Islet of Langerhans (tissue), 1 donor: ENCODE data around the gene XKR3.
"Not testable (repeated sequence)": the region's sequence is repeated elsewhere in the genome, so short reads cannot be mapped to it uniquely, and the experiment has no call there.

ENCODE experiments used
- FAIRE-seq: peaks from one replicate; lab custom pipeline; 2011; peaks lifted over from hg19 to GRCh38; lab: Jason Lieb, UNC

XKR3 gene

DNA sequence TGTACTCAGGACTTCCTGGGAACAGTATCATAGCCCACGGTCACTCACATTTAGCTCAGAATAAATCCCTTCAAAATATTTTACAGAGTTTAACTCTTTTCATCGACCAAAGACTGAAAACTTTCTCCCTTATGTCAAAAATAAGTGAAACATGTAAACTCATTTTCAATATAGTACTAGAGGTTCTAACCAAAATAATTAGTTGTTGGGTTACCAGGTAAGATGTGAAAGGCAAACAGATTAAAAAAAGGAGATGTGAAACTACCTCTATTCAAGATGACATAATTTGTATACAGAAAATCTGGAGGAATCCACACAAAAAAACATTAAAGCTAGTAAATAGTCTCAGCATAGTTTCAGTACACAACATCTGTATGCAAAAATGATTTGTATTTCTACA lies 20.3 kb downstream of the XKR3 start:
- no peak for FAIRE-seq

DNA sequence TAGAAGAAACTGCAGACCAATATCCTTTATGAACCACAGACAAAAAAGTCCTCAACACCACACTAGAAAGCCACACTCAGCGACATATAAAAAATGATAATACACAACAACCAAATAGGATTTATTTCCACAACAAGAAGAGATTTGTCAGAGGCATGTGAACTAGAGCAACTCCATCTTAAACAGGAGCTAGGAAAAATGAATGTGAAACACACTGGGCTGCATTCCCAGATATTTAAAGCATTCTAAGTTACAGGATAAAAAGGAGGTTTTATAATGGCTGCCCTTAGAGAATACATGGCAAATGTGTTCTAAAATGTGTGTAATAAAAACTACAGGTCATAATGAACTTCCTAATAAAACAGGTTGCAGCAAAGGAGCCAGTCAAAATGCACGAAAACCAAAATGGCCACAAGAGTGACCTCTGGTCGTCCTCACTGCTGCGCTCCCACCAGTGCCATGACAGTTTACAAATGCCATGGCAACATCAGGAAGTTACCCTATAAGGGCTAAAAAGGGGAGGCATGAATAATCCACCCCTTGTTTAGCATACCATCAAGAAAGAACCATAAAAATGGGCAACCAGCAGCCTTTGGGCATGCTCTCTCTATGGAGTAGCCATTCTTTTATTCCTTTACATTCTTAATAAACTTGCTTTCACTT lies 21.8 kb downstream of the XKR3 start:
- no peak for FAIRE-seq

DNA sequence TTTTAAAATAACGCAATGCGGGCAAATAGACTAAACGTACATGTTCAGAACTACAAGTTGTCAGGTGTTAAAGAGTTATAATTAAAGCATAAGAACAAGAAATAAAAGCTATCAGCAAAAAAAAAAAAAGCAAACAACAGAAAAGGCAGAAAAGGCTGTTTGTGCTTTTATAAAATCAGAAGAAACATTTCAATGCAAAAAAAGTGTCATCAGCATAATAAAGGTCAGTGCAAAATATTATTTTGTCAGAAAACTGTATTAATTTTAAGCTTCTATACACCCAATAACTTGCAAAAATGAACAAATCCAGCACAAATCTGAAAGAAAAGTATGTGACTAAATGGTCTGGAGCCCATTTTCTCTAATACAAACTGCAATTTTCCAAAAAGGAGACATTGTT lies 23.6 kb downstream of the XKR3 start:
- no peak for FAIRE-seq

DNA sequence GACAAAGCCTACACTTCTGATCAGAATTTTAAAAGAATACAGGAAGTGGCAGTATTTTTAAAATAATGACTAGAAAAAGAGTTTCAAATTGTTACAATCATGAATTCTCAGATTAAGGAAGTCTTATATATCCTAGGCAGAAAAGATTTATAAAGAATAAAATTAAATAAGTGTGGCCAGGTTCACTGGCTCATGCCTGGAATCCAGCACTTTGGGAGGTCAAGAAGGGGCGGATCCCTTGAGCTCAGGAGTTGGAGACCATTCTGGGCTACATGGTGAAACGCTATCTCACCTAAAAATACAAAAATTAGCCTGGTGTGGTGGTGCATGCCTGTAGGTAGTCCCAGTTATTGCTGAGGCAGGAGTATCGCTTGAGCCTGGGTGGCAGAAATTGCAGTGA lies 24.1 kb downstream of the XKR3 start:
- FAIRE-seq: no peak

DNA sequence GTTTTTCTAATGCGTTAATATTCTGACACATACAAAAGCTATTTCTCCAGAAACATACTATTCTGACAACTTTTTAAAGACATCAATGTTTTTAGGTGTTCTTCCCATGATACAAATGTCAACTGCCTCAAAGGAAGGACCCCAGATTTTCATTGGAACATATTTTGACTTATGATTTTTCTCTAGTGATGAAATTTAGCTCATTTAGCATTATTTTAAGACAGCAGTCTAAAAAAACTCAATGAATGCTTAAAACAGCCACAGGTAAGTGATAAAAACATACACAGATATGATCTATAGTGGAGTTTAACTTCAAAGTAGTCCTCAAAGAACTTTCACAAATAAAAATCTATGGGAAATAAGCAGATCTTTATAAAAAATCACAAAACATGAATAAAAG lies 24.9 kb downstream of the XKR3 start:
- FAIRE-seq: no peak

DNA sequence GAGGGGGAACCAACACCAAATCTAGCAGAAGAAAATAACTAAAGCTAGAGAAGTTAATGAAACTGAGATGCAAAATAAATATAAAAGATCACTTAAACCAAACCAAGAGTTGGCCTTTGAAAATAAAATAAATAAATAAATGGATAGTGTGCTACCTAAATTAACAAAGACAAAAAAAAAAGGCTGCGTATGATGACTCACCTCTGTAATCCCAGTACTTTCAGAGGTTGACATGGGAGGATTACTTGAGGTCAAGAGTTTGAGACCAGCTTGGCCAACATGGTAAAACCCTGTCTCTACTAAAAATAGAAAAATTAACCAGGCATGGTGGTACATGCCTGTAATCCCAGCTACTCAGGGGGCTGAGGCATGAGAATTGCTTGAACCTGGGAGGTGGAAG lies 29.7 kb downstream of the XKR3 start:
- not testable (repeated sequence) for FAIRE-seq

DNA sequence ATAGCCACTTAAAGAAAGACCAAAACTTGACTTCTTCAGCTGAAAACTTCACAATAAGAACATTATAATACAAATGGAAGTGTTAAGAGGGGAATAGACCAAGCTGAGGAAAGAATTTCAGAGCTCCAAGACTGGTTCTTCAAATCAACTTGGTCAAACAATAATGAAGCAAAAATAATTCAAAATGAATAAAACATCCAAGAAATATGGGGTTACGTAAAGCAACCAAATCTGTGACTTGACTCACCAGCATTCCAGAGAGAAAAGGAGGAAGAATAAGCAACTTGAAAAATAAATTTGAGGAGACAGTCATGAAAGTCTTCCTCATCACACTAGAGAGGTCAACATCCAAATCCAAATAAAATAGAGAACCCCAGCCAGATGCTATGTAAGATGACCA lies 31.4 kb downstream of the XKR3 start:
- FAIRE-seq: no peak

DNA sequence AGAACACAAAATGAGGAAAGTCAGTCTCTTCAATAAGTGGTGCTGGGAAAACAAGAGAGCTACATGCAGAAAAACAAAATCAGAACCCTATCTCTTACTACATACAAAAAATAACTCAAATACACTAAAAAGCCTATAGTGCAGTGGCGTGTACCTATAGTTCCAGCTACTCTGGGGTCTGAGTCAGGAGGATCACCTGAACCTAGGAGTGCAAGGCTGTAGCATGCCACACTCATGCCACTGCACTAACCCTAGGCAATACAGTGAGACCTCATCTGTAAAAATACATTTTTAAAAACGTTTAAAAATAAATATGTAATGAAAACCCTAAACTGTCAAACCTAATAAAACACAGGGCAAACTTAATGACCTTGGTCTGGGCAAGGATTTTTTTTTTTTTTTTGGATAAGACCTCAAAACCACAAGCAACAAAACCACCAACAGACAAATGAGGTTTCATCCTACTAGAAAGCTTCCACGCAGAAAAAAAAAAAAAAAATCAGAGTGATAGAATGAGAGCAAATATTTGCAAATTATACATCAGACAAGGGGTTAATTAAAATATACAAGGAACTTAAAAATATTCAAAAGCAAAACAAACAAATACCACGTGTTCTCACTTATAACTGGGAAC lies 35.2 kb downstream of the XKR3 start:
- FAIRE-seq: no peak

DNA sequence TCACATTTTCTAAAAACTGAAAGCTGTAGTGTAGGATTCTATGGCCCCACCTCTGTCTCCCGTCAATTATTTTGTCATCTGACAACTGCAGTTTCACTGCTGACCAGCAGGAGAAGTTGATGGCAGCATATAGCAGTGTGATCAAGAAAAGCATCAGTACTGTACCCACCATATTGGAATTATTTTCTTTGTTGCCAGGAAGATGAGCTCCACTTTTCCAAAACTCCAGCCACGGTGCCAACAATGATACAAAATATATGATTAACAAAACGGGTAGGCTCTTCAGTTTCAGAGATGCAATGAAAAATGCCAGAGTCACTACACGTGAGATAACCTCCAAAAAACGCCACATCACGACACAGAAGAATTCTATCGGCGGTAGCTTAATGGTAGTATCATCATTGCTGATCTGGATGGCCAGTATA lies 41.3 kb downstream of the XKR3 start:
- FAIRE-seq: no peak

DNA sequence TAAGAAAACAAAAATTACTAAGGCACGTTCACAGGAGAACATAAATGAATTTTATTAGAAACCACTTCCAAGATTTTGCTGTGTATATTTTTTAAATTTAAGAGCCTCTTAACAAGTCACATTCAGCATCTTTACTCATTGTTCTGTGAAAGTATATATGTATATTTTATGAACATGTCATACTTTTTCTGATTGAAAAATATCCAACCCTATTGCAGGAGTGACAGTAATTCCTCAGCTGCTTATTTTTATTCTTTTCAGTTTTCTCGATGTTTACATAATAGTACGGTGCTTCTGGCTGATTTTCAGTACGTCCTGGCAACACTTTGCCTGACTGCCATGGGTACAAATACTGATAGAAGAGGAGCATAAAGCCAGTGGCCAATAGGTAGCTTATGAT lies 41.8 kb downstream of the XKR3 start:
- FAIRE-seq: no peak

DNA sequence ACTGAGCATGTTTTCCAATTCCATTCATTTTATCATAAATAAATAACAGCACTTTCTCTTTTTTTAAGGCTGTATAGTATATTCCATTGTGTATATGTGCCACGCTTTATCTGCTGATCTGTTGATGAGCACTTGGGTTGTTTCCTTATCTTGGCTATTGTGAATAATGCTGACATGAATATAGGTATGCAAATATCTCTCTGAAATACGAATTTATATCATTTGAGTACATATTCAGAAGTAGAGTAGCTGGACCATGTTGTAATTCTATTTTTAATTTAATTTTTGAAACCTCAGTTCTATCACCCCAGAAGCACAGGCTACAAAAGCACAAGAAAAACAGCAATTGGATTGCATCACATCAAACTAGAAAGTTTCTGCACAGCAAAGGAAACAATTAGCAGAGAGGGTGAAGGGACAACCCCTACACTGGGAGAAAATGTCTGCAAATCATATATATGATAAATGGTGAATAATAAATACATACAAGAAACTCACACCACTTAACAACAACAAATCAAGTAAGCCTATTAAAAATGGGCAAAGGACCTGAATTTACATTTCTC lies 43.4 kb downstream of the XKR3 start:
- FAIRE-seq: no peak

DNA sequence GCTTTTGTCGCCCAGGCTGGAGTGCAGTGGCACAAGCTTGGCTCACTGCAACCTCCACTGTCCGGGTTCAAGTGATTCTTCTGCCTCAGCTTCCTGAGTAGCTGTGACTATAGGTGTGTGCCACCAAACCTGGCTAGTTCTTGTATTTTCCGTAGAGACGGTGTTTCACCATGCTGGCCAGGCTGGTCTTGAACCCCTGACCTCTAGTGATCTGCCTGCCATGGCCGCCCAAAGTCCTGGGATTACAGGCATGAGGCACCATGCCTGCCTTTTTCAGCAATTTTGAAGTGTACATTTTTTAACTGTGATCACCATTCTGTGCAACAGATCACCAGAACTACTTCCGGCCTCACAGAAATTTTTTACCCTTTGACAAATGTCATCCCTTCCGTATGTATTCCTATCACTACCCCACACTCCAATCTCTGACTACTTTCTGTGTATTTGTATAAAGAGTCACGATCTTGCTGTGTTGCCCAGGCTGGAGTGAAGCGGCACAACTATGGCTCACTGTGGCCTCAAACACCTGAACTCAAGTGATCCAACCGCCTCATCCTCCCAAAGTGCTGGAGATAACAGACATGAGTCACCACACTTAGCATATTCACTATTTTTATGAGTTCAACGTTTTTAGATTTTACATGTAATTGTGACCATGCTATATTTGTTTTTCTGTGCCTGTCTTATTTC lies 44.0 kb downstream of the XKR3 start:
- FAIRE-seq: no peak

DNA sequence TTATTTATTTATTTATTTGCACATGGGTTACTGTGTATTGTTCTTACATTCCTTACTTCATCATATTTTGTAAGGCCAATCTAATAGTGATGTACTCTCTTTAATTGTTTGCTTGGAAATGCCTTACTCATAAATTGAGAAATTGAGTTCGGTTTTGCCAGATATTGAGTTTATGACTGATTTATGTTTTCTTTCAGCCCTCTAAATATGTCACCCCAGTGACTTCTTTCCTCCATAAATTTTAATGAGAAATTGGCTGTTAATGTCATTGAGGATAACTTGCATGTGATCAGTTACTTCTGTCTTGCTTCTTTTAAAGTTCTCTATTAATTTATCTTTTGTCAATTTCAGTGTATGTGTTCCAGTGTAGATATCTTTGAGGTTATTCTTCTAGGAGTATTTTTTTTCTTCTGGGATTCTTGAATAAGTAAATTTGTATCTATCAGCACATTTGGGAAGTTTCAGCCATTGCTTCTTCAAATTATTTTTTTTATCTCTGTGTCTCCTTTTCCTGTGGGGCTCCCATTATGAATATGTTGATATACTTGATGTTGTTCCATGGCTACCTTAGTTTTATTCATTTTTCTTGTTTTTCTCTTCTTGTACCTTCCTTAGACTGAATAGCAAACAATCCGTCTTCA lies 47.8 kb downstream of the XKR3 start:
- no peak for FAIRE-seq

DNA sequence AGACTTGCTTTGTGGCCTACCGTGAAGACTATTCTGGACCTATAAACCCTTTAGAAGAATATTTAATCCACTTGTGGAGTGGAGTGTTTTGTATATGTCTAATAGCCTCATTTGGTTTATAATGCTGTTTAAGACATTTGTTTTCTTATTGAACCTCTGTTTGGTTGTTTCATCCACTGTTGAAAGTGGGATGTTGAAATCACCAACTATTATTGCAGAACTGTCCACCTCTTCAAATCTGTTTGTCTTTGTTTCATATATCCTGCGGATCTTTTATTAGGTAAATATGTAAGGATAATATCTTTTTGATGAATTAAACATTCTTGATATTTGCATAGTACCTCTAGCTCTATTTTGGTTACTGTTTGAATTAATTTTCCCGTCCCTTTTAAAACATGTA lies 49.1 kb downstream of the XKR3 start:
- FAIRE-seq: no peak

DNA sequence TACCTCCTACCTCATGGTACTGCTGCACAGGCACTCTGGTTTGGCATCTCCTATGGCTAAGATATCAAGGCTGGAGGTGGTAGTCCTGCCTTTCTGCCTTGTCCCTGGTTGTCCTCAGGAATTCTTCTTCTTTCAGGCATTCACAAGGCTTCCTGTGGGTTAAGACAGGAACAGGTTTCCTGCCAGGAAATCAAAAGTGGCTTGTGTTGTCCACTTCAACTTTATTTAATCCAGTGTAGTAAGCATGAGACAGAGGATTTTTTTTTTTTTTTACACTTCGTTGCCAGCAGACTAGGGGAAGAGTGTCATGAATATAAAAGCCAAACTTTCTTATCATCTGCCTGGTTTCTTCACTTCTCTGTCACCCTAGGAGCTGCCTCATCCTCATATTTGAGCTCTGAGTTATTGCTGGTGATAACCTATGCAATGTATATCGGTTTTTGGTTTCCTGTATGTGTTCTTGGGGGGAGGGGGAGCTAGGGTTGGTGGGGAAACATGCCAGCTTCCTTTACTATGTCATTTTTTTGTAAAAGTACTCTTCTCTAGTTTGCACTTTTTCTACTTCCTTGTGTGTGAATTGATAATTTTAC lies 50.2 kb downstream of the XKR3 start:
- FAIRE-seq: no peak

DNA sequence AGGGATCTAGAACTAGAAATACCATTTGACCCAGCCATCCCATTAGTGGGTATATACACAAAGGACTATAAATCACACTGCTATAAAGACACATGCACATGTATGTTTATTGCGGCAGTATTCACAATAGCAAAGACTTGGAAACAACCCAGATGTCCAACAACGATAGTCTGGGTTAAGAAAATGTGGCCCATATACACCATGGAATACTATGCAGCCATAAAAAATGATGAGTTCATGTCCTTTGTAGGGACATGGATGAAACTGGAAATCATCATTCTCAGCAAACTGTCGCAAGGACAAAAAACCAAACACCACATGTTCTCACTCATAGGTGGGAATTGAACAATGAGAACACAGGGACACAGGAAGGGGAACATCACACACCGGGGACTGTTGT lies 53.6 kb downstream of the XKR3 start:
- FAIRE-seq: not testable (repeated sequence)

DNA sequence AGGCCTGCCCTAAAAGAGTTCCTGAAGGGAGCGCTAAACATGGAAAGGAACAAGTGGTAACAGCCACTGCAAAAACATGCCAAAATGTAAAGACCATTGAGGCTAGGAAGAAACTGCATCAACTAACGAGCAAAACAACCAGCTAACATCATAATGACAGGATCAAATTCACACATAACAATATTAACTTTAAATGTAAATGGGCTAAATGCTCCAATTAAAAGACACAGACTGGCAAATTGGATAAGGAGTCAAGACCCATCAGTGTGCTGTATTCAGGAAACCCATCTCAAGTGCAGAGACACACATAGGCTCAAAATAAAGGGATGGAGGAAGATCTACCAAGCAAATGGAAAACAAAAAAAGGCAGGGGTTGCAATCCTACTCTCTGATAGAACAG lies 57.3 kb downstream of the XKR3 start:
- FAIRE-seq: not testable (repeated sequence)

DNA sequence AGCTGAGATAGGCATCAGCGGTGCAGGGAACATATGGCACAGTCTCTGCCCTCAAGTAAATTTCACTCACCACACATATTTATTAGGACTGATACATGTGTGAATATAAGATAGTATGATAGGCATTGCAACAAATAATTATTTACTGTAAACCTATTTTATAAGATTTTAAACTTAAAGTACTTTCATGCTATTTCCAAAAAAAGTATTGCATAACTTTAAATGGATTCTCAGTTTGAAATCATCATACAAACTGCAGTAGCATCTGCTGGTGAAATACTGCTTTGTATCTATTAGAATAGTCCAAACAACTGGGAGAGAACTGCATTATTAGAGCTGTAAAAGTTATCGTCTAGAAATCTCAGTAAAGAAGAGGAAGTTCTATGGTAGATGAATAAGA lies 63.0 kb downstream of the XKR3 start:
- not testable (repeated sequence) for FAIRE-seq

DNA sequence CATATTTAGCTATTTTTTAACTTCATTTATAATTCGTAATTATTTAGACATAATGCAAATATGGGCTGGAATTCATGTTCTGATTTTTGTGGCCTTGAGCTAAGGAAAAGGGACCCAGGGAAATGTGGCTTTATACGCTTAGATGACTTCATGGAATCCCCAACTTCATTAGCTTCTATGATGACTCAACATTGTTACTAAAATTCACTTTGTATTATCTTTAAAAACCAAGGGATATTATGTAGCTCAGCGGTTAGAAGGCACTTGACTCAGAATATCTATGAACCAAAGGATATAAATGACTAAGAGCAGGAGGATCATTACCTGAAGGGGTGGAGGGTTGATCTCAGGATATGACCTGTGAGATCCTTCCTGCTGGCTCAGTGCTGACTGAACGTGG lies 64.8 kb downstream of the XKR3 start:
- FAIRE-seq: not testable (repeated sequence)

DNA sequence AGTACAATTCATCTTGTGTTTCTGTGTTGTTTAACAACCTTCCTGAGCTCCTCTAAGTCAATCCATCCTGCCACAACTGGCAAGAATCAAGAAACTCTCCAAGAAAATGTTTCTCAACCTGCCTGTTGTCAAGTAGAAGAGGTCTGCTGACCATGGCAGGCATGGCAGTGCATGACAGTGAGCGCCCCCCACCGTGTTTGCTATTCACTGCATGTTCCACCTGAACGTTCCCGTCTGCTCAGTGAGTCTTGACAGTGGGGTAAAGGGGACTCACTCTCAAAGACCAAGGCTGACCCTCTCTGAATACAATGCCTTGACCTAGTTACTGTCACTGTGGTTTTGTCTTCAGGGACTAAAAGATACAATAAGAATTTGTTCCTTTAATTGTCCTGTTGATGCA lies 75.9 kb downstream of the XKR3 start:
- not testable (repeated sequence) for FAIRE-seq

DNA sequence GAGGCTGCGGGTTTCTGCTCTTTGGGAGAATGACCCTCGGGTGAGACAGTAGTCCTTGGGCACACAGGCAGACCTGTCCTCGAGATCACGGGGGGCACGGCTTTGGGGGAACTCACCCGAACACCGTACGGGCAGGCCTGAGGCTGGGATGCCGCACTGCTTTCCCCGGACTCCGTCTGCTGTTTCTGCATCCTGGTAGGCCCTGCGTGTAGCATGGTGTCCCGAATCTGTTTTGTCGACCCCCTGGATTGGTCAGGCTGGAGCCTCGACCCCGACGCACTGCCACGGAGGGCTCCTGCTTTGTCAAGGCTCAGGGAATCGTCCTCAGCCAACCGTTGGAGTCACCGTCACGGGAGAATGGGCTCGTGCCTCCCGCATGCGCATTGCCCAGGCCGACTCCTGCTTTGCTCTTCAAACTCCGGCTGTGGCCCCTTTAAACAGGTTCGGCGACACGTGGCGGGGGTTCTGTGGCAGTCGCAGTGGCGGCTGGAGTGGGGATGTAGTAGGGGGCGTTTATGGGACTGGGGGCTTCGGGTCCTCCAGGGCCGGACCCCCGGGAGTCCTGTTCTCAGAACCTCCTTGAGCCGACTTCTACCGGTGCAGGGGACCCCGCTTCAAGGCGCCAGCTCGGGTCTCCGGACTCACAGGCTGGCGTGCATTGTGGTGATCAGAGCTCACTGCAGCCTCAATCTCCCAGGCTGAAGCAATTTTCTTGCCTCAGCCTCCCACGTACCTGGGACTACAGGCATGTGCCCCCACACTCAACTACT lies 76.9 kb downstream of the XKR3 start:
- not testable (repeated sequence) for FAIRE-seq
